NCI-H460 (cell line): ENCODE data around the gene CDC42EP4. TPM values are rescaled to one million over a fixed set of nuclear protein-coding genes. Genes with fewer than 3 reads are reported as not detected.
A peak's percentile ranks its signal among the peaks of the same experiment; 100 is the strongest.
"Not testable (repeated sequence)": the region's sequence is repeated elsewhere in the genome, so short reads cannot be mapped to it uniquely, and the experiment has no call there.

Experiments
- DNase-seq: peaks from one replicate; pipeline ENCODE4 v3.0.0-alpha.2; 2016; ENCODE audit warnings: low read depth; ENCODE audit errors: extremely low read depth
- total RNA-seq: library from RNA; depleted of rRNA; stranded (reverse); fragments of >200 nt; shearing (Covaris generic); gene quantifications from 2 replicates; pipeline ENCODE4 v1.2.3, GENCODE V29; 2014

The CDC42EP4 gene
- total RNA-seq, 1 experiment from 2014 or later = 49.3 TPM

DNA sequence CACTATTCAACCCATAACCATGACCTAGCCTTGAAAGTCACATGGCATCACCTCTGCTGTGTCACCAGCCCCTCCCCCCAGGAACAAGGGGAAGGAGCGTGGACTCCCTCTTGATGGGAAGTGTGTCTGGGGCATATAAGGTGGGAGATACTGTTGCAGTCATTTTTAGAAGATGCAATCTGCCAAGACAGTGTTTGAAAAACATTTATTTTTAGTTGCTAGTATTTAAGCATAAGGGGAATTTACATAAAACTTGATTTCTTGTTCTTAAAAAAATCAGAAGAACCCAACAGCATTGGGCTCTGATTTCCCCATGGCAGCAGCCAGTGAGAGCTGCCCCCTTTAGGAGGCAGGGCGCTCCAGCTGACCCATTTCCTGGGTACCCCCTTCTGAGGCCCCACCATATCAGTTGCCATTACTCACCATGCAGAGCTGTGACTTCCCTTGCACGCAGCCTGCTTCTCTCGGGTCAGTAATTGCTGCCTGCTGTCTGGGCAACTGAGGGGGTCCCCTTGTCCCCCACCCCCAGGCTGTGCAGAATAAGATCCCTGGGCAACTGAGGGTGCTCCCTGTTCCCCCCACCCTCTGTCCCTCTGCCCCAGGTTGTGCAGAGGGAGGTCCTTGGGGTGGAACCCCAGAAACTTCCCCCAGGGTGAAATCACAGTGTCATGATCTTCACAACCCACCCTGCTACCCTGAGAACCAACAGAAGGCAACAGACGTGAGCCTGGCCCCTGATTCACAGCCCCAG is 11.8 kb upstream of the CDC42EP4 start:
- DNase-seq = no peak

DNA sequence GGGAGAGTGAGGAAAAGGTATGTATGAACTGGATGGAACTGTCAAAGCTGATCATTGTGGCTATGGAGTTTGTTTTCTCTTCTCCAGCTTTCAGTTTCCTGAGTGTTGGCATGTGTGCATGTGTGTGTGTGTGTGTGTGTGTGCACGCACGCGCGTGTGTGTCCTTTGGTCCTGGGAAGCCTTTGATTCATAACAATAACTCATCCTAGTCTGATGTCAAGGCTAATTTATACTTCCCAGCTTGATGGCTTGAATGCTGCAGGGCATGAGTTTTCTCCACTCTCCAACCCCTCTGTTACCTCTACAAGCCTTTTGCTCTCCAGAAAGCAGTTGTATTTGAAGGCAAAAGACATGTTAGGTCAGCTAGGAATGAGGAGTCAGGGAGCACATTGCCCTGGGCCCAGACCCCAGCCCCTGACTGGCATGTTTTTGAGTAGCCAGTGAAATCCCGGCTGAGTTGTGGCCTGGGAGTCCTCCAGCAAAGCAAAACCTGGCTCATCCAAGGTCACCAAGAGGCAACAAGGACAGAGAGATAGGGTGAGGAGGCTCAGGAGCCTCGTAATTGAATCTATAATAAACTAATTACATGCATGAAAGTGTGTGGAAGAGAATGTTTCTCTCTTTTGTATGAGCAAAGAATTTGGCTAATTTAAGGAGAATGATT is 8.9 kb upstream of the CDC42EP4 start:
- DNase-seq = no peak

DNA sequence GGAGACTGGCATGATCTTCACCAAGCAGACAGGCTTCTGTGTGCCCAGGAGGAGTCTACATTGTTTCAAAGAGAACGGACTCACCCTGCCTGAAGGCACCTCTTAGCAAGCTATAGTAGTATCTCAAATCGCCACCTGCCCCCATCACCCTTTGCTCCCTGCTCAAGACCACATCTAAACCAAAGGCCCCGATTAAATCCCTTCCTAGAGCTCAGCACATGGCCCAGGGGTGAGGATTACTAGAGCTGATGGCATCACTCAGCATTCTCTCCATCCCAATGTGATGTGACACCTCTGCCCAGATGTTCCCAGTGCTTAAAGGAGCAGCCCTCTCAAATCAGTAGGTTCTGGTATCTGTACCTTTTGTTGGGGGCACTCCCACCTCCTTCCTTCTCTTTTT is 8.0 kb upstream of the CDC42EP4 start:
- no peak for DNase-seq

DNA sequence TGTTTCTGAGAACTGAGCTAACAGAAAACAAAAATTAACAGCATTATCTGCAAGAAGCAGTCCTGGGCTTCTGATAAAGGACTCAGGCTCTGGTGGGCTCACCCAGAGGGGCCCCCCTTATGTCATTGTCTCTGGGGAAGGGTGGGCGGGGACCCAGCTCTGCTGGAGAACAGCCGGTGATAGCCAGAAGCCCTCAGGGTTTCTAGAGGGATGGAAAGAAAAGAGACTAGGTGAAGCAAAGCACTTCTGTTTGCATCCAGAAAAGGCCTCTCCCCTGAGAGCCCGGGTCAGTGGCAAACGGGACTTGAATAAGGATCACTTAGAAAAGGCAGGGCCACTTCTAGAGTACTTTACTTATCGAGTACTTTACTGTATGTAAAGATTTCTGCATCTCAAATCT is 7.0 kb upstream of the CDC42EP4 start:
- no peak for DNase-seq

DNA sequence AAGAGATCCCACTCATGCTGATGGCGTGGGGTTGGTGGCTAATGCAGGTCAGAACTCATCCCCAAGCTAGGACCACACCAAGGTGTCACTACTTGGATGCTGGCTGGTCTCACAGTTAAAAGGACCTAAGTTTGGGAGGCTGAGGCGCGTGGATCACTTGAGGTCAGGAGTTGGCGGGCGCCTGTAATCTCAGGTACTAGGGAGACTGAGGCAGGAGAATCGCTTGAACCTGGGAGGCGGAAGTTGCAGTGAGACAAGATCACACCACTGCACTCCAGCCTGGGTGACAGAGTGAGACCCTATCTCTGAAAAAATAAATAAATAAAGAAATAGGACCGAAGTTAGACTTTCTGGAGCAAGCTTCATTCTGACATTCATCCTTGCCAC is 6.6 kb upstream of the CDC42EP4 start:
- no peak for DNase-seq

DNA sequence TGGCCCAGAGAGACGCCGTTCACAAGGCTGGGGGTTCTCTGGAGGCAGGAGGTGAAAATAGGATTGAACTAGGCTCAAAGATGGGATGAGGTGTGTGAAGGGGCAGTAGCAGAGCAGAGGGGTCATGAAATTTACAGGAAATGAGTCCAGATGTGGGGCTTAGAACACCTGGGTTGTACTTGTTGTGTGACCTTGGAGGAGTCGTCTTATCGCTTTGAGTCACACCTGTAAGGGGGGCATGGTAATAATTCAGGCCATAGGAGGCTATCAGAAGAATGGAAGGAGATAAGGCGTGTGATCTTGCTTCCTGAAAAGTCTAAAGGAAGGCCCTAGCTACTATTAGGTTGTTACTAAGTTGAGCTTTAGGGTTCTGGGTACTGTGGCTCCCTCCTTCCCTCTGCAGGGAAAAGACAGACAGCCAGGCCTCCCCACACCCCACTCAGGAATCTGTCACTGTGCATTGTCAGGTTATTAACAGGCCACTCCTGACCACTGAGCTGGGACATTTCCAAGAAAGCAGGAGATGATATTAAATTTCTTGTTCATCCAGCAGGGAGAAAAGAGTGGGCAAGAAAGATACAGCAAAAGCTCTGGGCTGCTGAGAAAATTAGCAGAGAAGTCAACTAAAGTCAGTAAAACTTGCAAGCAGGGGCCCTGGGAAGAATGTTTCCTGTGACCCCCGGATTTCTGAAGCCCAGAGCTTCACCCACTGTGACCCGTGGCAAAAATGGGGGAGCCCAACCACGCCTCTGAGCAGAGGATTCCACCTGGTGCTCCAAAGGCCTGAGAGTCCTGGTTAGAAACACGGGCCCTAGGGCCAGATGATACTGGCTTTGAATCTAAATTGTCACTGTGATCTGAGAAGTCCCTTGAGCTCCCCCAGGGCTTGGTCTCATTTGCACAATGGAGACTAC is 6.0 kb upstream of the CDC42EP4 start:
- no peak for DNase-seq

DNA sequence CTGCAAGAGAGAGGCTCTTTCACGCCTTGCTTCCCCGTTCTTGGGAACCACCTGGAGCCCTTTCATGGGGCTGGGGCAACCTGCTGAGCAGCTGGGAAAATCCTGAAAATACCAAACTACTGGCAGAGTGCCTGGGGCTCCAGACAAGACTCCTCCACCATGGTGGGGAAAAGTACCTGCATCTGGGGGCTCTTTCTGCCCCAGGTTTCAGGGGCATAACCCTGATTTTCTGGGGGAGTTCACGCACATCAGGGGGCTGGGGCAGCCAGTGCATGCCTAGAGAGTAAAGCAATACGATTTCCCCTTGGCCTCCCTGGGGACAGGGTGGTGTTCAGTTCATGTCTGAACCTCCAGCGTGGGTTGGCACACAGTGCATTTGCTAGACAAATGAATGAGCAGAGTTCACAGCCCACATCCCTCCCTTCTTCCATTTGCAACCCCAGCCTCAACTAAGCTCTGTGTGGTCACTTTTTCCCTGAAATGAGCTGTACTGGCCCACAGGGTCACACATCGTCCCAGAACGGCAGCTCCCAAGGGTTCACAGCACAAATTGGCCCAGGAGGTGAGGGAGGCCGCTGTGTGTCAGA is 5.2 kb upstream of the CDC42EP4 start:
- DNase-seq = no peak

DNA sequence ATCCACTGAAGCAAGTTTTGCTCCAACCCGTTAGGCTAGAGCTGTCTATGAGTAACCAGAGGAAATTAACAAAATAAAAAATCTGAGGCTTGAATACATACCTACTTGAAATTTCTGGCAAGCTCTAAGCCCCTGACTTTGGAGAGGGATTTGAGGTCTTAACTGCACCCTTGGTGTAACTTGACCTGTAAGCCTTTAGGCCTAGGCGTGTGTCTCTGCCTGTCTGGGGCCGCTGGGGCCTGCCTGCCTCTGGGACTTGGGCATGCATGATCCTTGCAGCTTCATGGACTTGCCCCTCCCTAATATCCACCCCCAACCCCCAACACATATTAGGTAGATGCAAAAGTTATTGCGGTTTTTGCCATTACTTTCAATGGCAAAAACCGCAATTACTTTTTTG is 3.7 kb upstream of the CDC42EP4 start:
- DNase-seq = no peak

DNA sequence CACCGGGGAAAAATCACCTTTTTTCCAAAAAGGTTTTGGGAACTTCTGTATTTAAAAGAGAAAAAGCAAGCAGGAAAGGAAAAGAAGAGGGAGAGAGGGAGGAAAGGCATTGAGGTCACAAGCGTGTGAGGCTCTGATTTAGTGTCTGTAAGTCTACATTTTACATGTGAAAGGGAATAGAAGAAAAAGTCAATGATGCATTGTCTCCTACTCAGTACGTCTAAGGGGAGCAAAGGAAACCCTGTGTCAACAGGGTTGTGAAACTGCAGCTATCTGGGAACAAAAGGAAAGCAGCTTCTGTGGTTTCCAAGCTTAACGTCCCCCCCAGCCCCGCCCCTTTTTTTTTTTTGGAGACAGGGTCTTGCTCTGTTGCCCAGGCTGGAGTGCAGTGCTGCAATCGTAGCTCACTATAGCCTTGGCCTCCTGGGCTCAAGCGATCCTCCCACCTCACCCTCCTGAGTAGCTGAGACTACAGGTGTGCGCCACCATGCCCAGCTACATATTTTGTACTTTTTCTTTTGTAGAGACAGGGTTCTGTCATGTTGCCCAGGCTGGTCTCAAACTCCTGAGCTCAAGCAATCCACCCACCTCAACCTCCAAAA is 1.8 kb upstream of the CDC42EP4 start:
- no peak for DNase-seq

DNA sequence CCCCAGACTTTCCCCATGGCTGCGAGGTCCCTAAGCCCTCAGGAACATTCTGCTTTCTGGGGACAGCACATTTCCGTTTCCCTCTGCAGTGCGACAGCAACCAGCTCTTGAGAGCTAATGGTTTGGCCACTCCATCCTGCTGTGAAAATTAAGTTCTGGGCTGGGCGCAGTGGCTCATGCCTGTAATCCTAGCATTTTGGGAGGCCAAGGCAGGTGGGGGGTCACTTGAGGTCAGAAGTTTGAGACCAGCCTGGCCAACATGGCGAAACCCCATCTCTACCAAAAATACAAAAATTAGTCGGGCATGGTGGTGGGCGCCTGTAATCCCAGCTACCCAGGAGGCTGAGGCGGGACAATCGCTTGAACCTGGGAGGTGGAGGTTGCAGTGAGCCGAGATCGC is 1.1 kb upstream of the CDC42EP4 start:
- DNase-seq = not testable (repeated sequence)

DNA sequence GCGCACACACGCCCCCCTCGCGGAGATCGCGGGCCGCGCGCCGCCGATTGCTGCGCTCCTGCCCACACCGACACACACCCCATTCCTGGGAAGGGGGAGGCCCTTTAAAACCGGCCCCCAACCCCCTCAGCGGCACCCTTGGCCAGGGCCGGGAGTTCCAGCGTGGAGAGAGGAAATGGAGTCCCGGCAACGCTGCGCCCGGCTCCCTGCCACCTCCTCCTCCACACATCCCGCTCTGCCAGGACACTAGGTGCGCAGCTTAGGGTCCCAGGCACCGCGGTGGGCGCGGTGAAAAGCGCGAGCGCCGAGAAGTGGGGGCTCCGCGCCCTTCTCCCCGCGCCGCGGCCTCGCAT is 397 bp downstream of the CDC42EP4 start:
- no peak for DNase-seq

DNA sequence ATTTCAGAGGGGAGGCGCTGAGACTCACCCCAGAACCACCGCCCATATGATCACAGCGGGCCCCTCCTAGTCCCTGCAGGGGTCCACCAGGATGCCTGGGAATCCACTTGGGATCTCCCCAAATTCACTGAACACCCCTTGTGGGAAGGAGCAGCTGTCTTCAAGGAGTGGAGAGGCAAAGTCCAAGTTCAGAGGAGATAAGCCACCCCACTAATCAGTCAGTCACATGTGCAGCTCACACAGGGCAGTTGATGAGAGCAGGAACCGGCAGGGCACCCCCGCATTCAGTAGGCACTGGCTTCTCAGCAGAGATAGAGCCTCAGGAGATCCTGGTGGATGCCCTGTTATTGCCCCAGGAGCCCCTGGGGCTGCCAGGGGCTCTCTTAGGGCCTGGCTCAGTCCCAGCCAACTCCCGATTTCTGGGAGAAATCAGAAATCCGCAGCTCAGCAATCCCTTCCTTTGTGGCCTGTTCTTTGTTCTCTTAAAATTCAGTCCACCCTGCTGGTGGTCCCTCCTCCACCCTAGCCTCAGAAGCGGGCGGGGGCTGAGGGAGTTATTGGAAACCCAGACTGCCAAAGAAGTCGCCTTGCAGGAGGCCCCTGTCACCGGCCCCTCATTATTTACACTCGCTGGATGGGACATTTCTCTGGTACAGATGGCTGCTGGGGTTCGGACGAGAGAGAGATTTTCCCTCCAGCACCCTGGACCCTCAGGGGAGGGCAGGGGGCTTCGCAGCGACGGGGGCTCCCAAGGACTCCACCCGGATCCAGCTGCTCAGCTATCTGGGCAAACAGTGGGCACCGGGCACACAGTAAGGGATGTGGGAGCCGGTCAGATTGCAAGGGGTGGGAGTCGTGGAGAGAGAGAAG is 1.8 kb downstream of the CDC42EP4 start:
- DNase-seq = no peak

DNA sequence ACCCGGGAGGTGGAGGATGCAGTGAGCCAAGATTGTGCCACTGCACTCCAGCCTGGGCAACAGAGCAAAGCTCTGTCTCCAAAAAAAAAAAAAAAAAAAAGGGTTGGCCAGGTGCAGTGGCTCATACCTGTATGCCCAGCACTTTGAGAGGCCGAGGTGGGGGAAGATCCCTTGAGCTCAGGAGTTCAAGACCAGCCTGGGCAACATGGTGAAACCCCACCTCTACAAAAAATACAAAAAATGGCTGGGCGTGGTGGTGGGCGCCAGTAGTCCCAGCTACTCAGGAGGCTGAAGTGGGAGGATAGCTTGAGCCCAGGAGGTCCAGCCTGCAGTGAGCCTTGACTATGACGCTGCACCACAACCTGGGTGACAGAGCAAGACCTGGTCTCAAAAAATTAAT is 2.8 kb downstream of the CDC42EP4 start:
- DNase-seq = not testable (repeated sequence)

DNA sequence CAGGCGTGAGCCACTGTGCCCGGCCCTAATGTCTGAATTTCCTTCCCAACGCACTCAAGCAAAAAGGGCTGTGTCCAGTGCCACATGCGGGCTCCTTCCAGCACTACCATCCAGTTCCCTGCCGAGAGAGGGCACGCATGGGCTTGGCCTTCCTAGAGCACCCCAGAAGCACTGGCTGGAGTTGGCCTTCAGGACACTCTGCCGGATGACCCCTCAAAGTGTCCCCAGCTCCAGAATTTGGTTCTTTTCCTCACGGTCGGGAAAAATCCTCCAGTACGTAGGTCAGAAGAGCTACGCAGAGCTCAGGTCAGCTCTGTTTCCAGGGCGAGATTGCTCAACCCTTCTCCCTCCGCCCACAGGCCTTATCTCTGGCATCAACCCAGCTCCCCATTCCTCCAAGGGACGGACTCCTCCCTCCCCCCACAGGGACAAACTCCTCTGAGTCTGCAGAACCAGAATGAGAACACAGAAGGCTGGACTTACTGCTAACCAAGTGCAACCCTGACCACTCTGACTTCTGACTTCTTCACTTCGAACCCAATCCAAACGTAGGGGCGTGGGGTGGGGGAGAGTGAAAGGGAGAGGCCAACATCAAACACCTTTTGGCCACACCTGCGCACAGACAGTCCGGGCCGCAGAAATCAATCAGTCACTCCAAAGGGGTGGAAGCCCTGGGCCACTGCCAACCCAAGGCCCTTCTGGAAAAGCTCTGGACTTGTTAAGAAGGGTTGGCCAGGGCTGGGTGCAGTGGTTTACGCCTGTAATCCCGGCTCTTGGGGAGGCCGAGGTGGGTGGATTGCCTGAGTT is 3.6 kb downstream of the CDC42EP4 start:
- DNase-seq = peak; percentile 88

DNA sequence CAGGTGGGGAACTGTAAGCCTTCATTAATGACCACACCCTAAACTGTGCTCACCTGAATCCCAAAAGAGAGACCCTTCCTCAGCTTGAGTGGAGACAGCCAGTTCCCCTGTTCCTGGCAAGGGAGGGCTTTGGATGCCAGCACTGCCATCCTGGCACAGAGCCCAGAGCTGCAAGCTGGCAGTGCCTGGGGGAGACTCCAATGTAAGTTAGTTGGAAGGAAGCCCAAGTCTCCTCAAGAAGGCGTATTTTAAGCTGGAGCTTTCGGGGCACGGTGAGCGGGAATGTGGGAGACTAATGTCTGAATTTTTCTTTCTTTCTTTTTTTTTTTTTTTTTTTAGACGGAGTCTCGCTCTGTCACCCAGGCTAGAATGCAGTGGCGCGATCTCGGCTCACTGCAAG is 4.7 kb downstream of the CDC42EP4 start:
- DNase-seq = no peak

DNA sequence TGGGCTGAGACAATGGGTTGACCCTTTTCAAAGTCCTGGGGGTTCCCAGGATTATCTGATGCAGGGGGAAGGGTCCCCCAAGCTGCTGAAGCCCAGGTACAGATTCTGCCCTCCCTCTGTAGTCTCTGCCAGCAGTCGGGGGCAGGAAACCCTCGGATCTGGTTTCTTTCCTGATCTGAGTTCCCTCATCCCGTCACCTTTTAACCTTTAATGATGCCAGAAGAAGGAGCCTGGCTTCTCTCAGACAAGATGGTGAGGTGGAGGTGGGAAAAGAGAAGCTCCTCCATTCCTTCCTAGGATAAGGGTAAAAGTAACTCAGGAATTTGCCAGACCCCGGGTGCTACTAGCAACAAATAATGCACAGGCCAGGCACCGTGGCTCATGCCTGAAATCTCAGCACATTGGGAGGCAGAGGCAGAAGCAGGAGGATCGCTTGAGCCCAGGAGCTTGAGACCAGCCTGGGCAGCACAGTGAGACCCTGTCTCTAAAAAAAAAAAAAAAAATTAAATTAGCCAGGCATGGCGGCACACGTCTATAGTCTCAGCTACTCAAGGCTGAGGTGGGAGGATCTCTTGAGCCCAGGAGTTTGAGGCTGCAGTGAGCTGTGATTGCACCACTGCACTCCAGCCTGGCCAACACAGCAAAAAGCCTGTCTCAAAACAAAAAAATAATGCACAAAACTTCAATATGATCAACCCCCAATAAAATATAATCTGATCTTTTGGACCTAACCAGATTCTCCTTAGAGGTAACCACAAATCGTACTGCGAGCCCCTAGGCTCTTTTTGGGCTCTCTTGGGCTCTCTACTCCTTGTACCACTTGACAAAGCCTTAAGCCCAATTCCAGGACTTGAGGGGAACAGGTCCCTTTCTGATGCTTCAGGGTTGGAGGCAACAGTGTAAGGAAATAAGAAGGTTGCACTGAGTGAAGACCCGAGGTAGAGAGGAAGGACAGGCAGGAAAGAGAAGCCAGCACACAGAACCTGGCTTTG is 5.7 kb downstream of the CDC42EP4 start:
- no peak for DNase-seq

DNA sequence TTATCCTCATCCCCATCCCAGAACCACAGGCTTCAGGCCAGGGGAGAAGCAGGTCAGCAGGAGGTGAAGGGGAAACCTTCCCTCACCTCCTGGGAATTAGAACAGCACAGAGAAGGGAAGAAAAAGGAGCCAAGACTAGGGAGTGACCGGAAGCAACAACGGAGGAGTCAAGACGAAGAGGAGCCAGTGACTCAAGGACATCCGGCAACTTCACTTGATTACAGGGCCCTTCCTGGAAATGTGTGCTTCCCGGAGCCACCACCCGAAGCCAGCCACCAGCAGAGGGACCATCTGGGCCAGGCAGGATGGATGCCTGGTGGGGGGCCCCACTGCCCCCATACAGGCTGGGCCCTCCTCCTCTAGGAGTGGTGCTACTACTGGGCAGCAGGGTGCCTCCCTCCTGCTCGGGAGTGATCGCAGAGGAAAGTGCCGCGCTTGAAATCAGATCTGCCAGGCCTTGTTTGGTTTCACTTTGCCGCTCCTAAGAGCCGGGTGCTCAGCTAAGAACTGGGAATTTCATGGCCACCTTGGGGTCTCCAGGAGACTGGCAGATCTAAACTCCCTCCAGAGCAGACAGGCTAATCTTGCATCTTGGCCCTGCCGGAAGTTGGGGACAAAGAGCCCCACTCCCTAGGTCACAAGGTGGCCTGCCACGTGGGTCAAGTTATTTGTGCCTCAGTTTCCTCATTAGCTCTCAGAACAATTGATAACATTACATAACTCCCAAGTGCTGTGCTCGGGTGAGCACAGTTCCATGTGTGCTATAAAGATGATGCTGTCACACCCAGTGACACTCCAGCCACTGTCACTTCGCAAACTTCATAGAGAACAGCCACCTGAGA is 6.6 kb downstream of the CDC42EP4 start:
- peak; percentile 59 for DNase-seq
